ENCODE measurements around the gene BRAF. TPM values are rescaled to one million over a fixed set of nuclear protein-coding genes. Genes with fewer than 3 reads are reported as not detected.

The BRAF gene
- total and polyA plus RNA-seq, 2 of the 8 experiments (the other 6 are each of a cell fraction or from before 2014, with no cell fraction given): 11.4 to 32.6 TPM

DNA sequence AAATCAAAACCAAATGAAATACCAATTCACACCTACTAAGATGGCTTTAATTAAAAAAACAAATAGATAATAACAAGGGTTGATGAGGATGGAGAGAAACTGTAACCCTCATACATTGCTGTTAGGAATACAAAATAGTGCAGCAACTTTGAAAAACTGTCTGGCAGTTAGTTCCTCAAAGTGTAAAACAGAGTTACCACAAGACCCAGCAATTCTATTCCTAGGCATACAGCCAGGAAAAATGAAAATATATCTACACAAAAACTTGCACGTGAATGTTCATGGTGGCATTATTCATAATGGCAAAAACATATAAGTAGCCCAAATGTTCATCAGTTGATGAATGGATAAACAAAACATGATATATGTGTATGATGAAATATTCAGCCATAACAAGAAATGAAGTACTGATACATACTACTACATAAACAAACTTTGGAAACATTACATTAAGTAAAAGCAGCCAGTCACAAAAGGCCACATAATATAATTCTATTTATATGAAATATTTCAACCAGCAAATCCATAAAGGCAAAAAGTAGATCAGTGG is 83.5 kb downstream of the BRAF start (continued):
- no peak for TF ChIP-seq NANOG (IDR thresholded peaks at IDR 0.05; ENCODE audit: insufficient read depth, low read depth, low read length, poor library complexity, severe bottlenecking)
- no peak for TF ChIP-seq HDAC2 (IDR thresholded peaks at IDR 0.05; ENCODE audit: borderline replicate concordance in 1 of 2, low read depth in 2 of 2, low read length in 2 of 2)
- no peak for TF ChIP-seq RAD21 (IDR thresholded peaks at IDR 0.05 in 1 of 2, conservative IDR thresholded peaks at IDR 0.05 in 1 of 2; ENCODE audit: low read depth in 2 of 2, low read length in 2 of 2)
